ENCODE data around the gene PRAMEF2. TPM values are rescaled to one million over a fixed set of nuclear protein-coding genes. Genes with fewer than 3 reads are reported as not detected.
A peak's percentile ranks its signal among the peaks of the same experiment; 100 is the strongest.
"Not testable (repeated sequence)": the region's sequence is repeated elsewhere in the genome, so short reads cannot be mapped to it uniquely, and the experiment has no call there.

PRAMEF2 gene
- not detected for total RNA-seq
- long read RNA-seq, result 0 reads

- intact Hi-C loops (cut with DNase I); ATAC-seq; DNase-seq: not testable (repeated sequence)
Measured at GRCh38 chr1:12856786-12857185, at the start of gene PRAMEF2. Gene PRAMEF2, plus strand, starts transcription at chr1:12857086. Its CDS starts 1,924 bp downstream, at chr1:12859010.

DNA sequence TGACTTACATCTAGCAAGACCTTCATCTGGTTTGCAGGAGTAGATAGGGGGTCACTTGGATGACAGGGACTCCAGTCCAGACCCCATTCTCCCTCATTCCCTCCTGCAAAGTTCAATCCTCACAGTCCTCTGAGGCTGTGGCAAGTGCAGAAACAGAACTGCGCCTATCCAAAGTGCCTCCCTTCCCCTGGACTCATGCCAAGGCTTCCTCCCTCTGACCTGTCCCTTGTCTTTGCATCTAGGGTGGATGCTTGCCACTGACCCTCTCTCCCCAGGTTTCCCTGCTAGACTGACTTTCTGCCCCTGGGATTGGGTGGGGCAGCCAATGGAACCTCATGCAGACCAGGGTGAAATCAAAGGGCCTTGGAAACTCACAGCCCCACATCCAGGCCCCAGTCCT, 47.0 kb upstream of the PRAMEF2 start:
- no peak for DNase-seq
- intact Hi-C loops (cut with DNase I), result no loop called here
- no peak for ATAC-seq

DNA sequence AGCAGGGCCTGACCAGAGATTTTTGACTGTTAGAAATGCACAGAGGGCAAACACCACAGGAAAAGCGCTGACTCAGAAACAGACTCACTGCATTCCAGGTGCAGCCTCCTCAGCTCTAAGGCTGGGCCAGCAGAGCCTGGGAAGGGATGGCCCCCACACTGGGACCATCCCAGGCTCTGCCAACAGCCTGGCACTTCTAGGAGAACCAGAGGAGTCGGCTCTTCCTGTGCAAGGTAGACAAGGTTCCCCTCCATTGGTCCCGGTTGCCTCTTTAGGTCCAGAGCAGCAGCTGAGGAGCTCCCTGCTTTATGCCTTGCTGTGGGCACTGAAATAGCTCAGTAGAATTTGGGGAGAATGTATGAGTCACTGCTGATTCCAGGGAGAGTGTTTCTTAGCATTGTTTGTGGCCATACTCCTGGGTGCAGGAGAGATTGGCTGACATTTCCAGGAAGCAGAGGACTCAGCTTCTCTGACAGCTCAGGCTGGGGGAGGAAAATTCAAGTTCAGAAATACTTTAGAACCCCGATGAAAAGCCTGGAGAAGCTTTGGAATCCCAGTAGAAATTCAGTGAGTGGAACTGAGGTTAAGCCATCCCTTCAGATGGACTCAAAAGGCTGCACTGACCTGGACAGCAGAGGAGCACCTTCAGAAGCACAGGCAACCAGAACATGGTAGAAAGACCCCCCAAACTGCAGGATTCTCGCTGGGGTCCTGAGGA, 46.0 kb upstream of the PRAMEF2 start:
- intact Hi-C loops (cut with DNase I), result no loop called here
- no peak for DNase-seq
- peak in 1 of 2 donors; percentile 91 for ATAC-seq

DNA sequence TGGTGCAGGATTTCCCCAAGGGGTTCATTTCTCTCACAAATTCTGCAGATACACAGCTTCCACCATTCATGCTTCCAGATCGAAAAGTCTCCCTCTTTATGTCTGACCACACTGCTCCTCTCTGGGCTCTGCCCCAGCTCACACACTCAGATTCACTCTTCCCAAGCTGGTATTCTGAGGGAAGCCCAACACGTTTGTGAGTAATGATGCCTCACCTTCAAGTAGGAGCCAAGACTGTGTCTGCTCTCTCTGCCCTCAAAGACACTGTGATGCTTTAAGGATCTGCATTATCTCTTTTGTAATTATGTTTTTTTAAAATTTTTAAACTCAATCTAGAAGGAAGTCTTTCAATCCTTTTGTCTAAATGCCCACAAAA, 45.5 kb upstream of the PRAMEF2 start:
- DNase-seq, result no peak
- intact Hi-C loops (cut with DNase I), result no loop called here
- peak in 1 of 2 donors; percentile 90 for ATAC-seq

GRCh38 chr1:12819061-12819460, 37.8 kb upstream of the PRAMEF2 start:
- ATAC-seq; DNase-seq; intact Hi-C loops (cut with DNase I): not testable (repeated sequence)

DNA sequence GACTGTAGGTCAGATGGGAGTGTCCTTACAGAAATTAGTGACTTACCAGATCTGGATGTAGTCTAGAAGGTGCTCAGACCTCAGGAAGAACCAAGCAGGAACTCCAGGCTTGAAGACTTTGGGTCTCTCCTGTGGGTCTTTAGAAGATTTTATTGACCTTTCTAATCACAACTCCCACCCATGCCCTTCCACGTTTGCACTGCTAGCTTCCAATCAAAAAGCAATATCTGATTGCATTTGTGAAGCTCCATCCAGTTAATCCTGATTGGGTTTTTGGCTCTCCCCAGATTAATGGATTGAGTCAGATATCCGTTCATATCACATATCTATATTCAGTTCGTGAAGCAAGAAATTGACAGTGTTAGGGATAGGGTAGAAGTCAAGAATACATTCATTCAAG, 25.6 kb upstream of the PRAMEF2 start, which contains the start of gene PRAMEF11:
PRAMEF11 (minus strand) TSS at position 101 of the 400 bp plus-strand sequence. CDS start 2,621 bp downstream, outside the sequence.
- intact Hi-C loops (cut with DNase I); ATAC-seq; DNase-seq: not testable (repeated sequence)

GRCh38 chr1:12833251-12833650, 23.6 kb upstream of the PRAMEF2 start:
- ATAC-seq; DNase-seq; intact Hi-C loops (cut with DNase I): not testable (repeated sequence)

- intact Hi-C loops (cut with DNase I); ATAC-seq: not testable (repeated sequence)
Measured at GRCh38 chr1:12848620-12849019, 8.3 kb upstream of the PRAMEF2 start, which contains the start of gene HNRNPCL1. Gene HNRNPCL1, minus strand, starts transcription at chr1:12848720. Its CDS starts 431 bp downstream, at chr1:12848289.

GRCh38 chr1:12851779-12852178, 5.1 kb upstream of the PRAMEF2 start:
- DNase-seq (no peak), ATAC-seq (no peak)
- intact Hi-C loops (cut with DNase I), result no loop called here

More at GRCh38 chr1:12848620-12849019, 8.3 kb upstream of the PRAMEF2 start, which contains the start of gene HNRNPCL1:
- DNase-seq, result not testable (repeated sequence)

GRCh38 chr1:12863131-12863880, 6.4 kb downstream of the PRAMEF2 start:
- DNase-seq; ATAC-seq; intact Hi-C loops (cut with DNase I): not testable (repeated sequence)

- ATAC-seq; intact Hi-C loops (cut with DNase I); DNase-seq: not testable (repeated sequence)
Measured at GRCh38 chr1:12878453-12878852, 21.6 kb downstream of the PRAMEF2 start.

DNA sequence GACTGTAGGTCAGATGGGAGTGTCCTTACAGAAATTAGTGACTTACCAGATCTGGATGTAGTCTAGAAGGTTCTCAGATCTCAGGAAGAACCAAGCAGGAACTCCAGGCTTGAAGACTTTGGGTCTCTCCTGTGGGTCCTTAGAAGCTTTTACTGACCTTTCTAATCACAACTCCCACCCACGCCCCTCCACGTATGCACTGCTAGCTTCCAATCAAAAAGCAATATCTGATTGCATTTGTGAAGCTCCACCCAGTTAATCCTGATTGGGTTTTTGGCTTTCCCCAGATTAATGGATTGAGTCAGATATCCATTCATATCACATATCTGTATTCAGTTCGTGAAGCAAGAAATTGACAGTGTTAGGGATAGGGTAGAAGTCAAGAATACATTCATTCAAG, 29.2 kb downstream of the PRAMEF2 start, which contains the start of gene PRAMEF4:
PRAMEF4 (minus strand) TSS at position 101 of the 400 bp plus-strand sequence. CDS start 2,807 bp downstream, outside the sequence.
- ATAC-seq, result not testable (repeated sequence)

GRCh38 chr1:12898170-12898569, 41.3 kb downstream of the PRAMEF2 start, which contains the start of gene PRAMEF10:
Gene PRAMEF10, minus strand, starts transcription at chr1:12898270. Its CDS starts 2,423 bp downstream, at chr1:12895847.
- DNase-seq; intact Hi-C loops (cut with DNase I): not testable (repeated sequence)

More for the DNA sequence above, 29.2 kb downstream of the PRAMEF2 start, which contains the start of gene PRAMEF4:
- DNase-seq; intact Hi-C loops (cut with DNase I): not testable (repeated sequence)

DNA sequence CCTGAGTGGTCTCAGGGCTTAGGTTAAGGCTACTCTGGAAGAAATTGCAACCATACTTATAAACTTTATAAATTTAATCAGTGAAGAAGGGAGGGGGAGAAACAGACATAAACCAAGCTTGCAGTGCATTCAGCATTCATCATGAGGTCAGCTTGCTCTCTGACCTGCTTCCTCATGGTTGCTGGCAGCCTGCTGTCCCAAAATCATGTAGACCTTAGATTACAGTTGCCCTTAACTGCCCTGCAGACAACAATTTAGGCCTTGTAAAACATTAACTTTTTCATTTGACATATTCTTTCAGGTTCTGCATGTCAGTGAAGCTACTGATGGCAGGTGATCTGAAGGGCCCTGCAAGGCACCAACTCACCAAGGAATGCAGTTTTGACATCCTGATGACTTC, 42.3 kb downstream of the PRAMEF2 start:
- intact Hi-C loops (cut with DNase I); DNase-seq; ATAC-seq: not testable (repeated sequence)

More at GRCh38 chr1:12898170-12898569, 41.3 kb downstream of the PRAMEF2 start, which contains the start of gene PRAMEF10:
- not testable (repeated sequence) for ATAC-seq

GRCh38 chr1:12903793-12904572, 47.1 kb downstream of the PRAMEF2 start:
- intact Hi-C loops (cut with DNase I); DNase-seq: not testable (repeated sequence)
- peak in 1 of 2 donors; percentile 87 for ATAC-seq
